ENCODE results near the gene EHMT2.

The EHMT2 gene

GRCh38 chr6:31920811-31921210, 23.3 kb upstream of the EHMT2 start (continued):
- TF ChIP-seq ZBTB21 (tag by site-specific recombination; IDR thresholded peaks at IDR 0.05) = no peak
- TF ChIP-seq HOXC10 (CRISPR knock-in tag; IDR thresholded peaks at IDR 0.05) = no peak
- no peak for TF ChIP-seq ZNF701 (tag by site-specific recombination; IDR thresholded peaks at IDR 0.05)
- TF ChIP-seq ZSCAN30 (tag by site-specific recombination; IDR thresholded peaks at IDR 0.05) = no peak
- no peak for TF ChIP-seq KLF7 (tag by site-specific recombination; IDR thresholded peaks at IDR 0.05; ENCODE audit: borderline replicate concordance)
- TF ChIP-seq, protein P1, sequence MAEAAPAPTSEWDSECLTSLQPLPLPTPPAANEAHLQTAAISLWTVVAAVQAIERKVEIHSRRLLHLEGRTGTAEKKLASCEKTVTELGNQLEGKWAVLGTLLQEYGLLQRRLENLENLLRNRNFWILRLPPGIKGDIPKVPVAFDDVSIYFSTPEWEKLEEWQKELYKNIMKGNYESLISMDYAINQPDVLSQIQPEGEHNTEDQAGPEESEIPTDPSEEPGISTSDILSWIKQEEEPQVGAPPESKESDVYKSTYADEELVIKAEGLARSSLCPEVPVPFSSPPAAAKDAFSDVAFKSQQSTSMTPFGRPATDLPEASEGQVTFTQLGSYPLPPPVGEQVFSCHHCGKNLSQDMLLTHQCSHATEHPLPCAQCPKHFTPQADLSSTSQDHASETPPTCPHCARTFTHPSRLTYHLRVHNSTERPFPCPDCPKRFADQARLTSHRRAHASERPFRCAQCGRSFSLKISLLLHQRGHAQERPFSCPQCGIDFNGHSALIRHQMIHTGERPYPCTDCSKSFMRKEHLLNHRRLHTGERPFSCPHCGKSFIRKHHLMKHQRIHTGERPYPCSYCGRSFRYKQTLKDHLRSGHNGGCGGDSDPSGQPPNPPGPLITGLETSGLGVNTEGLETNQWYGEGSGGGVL (tag by site-specific recombination; IDR thresholded peaks at IDR 0.05) = no peak
- TF ChIP-seq ZNF548 (tag by site-specific recombination; IDR thresholded peaks at IDR 0.05) = no peak
- no peak for TF ChIP-seq ZNF335 (tag by site-specific recombination; conservative IDR thresholded peaks at IDR 0.05)
- TF ChIP-seq PRDM2 (tag by site-specific recombination; IDR thresholded peaks at IDR 0.05; ENCODE audit: borderline replicate concordance) = no peak
- no peak for TF ChIP-seq ZNF391 (tag by site-specific recombination; IDR thresholded peaks at IDR 0.05; ENCODE audit: borderline replicate concordance, low read depth)

GRCh38 chr6:31919624-31920303, 22.3 kb upstream of the EHMT2 start:
- Histone ChIP-seq H3K27ac (ENCODE audit: extremely low read depth, low read depth, low read length) (no peak overlapping the region), H3K4me3 (ENCODE audit: low read depth, low read length) (no peak overlapping the region), H3K9me3 (ENCODE audit: control insufficient read depth, insufficient read depth, low read depth, low read length) (no peaks in the 10 kb centered on the region), H3K4me1 (ENCODE audit: control insufficient read depth, insufficient read depth, low read length) (no peaks in the 10 kb centered on the region), H3K36me3 (ENCODE audit: control insufficient read depth in 2 of 2, insufficient read depth in 1 of 2, low read length in 2 of 2) (no peaks in the 10 kb centered on the region)
- ChIA-PET POLR2A (interaction anchor here (0.6 kb wide), 2 partner anchors 12 to 19 kb away, joined by 3 read pairs; no protein-coding TSS in a partner anchor), CTCF (interaction anchor here (0.5 to 1.3 kb wide), 3 partner anchors 9 to 32 kb away, joined by 3 to 5 read pairs (median 3); no protein-coding TSS in a partner anchor)
- TF ChIP-seq, protein P2, sequence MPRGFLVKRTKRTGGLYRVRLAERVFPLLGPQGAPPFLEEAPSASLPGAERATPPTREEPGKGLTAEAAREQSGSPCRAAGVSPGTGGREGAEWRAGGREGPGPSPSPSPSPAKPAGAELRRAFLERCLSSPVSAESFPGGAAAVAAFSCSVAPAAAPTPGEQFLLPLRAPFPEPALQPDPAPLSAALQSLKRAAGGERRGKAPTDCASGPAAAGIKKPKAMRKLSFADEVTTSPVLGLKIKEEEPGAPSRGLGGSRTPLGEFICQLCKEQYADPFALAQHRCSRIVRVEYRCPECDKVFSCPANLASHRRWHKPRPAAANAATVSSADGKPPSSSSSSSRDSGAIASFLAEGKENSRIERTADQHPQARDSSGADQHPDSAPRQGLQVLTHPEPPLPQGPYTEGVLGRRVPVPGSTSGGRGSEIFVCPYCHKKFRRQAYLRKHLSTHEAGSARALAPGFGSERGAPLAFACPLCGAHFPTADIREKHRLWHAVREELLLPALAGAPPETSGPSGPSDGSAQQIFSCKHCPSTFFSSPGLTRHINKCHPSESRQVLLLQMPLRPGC (tag by site-specific recombination; IDR thresholded peaks at IDR 0.05) = no peak
- TF ChIP-seq GFI1B (tag by site-specific recombination; IDR thresholded peaks at IDR 0.05) = no peak
- TF ChIP-seq ZNF664 (tag by site-specific recombination; IDR thresholded peaks at IDR 0.05) = no peak
- no peak for TF ChIP-seq ZSCAN30 (tag by site-specific recombination; IDR thresholded peaks at IDR 0.05)
- TF ChIP-seq, protein P3, sequence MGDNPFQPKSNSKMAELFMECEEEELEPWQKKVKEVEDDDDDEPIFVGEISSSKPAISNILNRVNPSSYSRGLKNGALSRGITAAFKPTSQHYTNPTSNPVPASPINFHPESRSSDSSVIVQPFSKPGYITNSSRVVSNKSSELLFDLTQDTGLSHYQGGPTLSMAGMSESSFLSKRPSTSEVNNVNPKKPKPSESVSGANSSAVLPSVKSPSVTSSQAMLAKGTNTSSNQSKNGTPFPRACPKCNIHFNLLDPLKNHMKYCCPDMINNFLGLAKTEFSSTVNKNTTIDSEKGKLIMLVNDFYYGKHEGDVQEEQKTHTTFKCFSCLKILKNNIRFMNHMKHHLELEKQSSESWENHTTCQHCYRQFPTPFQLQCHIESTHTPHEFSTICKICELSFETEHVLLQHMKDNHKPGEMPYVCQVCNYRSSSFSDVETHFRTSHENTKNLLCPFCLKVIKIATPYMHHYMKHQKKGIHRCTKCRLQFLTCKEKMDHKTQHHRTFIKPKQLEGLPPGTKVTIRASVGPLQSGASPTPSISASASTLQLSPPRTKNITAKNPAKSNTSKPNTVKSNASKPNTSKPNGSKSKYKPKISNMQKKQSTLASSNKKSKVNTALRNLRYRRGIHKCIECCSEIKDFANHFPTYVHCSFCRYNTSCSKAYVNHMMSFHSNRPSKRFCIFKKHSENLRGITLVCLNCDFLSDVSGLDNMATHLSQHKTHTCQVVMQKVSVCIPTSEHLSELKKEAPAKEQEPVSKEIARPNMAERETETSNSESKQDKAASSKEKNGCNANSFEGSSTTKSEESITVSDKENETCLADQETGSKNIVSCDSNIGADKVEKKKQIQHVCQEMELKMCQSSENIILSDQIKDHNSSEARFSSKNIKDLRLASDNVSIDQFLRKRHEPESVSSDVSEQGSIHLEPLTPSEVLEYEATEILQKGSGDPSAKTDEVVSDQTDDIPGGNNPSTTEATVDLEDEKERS (tag by site-specific recombination; IDR thresholded peaks at IDR 0.05) = no peak
- TF ChIP-seq ZNF366 (tag by site-specific recombination; conservative IDR thresholded peaks at IDR 0.05) = no peak
- no peak for TF ChIP-seq ZNF548 (tag by site-specific recombination; IDR thresholded peaks at IDR 0.05)
- no peak for TF ChIP-seq ZNF433 (tag by site-specific recombination; IDR thresholded peaks at IDR 0.05; ENCODE audit: low read depth)
- TF ChIP-seq, protein P4, sequence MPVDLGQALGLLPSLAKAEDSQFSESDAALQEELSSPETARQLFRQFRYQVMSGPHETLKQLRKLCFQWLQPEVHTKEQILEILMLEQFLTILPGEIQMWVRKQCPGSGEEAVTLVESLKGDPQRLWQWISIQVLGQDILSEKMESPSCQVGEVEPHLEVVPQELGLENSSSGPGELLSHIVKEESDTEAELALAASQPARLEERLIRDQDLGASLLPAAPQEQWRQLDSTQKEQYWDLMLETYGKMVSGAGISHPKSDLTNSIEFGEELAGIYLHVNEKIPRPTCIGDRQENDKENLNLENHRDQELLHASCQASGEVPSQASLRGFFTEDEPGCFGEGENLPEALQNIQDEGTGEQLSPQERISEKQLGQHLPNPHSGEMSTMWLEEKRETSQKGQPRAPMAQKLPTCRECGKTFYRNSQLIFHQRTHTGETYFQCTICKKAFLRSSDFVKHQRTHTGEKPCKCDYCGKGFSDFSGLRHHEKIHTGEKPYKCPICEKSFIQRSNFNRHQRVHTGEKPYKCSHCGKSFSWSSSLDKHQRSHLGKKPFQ (tag by site-specific recombination; IDR thresholded peaks at IDR 0.05) = no peak
